Hepatocyte (in vitro differentiated cells): Measurements from ENCODE around the gene RNF183. TPM values are rescaled to one million over a fixed set of nuclear protein-coding genes. Genes with fewer than 3 reads are reported as not detected.

Experiments
- DNase-seq: peaks from one replicate; pipeline ENCODE4 v3.0.0-alpha.2; 2016; ENCODE audit warnings: low spot score
- H2AFZ ChIP-seq: fragments of 200-600 bp; sonication (generic); 2 replicates; pipeline ENCODE4 v1.6.0; 2016; ENCODE audit warnings: antibody characterized with exemption, mild to moderate bottlenecking
- H3K27ac ChIP-seq: fragments of 200-600 bp; sonication (generic); 2 replicates; pipeline ENCODE4 v1.5.1; 2016; ENCODE audit warnings: mild to moderate bottlenecking
- H3K27me3 ChIP-seq: fragments of 200-600 bp; sonication (generic); 2 replicates; pipeline ENCODE4 v1.6.1; 2016
- H3K36me3 ChIP-seq: fragments of 200-600 bp; sonication (generic); replicated peaks from 2 replicates; pipeline ENCODE4 v1.5.1; 2016; ENCODE audit warnings: low read depth; ENCODE audit not compliant: insufficient read depth
- H3K4me1 ChIP-seq: fragments of 200-600 bp; sonication (generic); 2 replicates; pipeline ENCODE4 v1.5.1; 2016; ENCODE audit warnings: mild to moderate bottlenecking, moderate library complexity; ENCODE audit not compliant: insufficient read depth
- H3K4me2 ChIP-seq: fragments of 200-600 bp; sonication (generic); 2 replicates; pipeline ENCODE4 v1.6.0; 2016
- H3K4me3 ChIP-seq: fragments of 200-600 bp; sonication (generic); 2 replicates; pipeline ENCODE4 v1.5.1; 2016; ENCODE audit warnings: mild to moderate bottlenecking
- H3K79me2 ChIP-seq: fragments of 200-600 bp; sonication (generic); 2 replicates; pipeline ENCODE4 v1.6.0; 2017; ENCODE audit warnings: mild to moderate bottlenecking
- H3K9me2 ChIP-seq: fragments of 200-600 bp; sonication (generic); replicated peaks from 2 replicates; pipeline ENCODE4 v1.6.0; 2017; ENCODE audit warnings: mild to moderate bottlenecking; ENCODE audit not compliant: insufficient read depth
- H3K9me3 ChIP-seq: fragments of 200-600 bp; sonication (generic); 2 replicates; pipeline ENCODE4 v1.5.1; 2016; ENCODE audit warnings: low read depth, mild to moderate bottlenecking
- H4K20me1 ChIP-seq: fragments of 200-600 bp; sonication (generic); 2 replicates; pipeline ENCODE4 v1.6.0; 2016; ENCODE audit warnings: mild to moderate bottlenecking; ENCODE audit not compliant: insufficient read depth, poor library complexity, severe bottlenecking
- CTCF ChIP-seq: fragments of 200-600 bp; sonication (generic); IDR thresholded peaks from 2 replicates; pipeline ENCODE4 v1.5.1; 2016; ENCODE audit warnings: antibody characterized with exemption, mild to moderate bottlenecking; ENCODE audit not compliant: poor library complexity
- EZH2 ChIP-seq: fragments of 200-600 bp; sonication (generic); IDR thresholded peaks from 2 replicates; pipeline ENCODE4 v1.6.1; 2016; ENCODE audit warnings: antibody characterized with exemption, mild to moderate bottlenecking, borderline replicate concordance
- EZH2phosphoT487 ChIP-seq: fragments of 200-600 bp; sonication (generic); IDR thresholded peaks from one replicate; pipeline ENCODE4 v1.6.1; 2018; ENCODE audit warnings: antibody characterized with exemption, mild to moderate bottlenecking, low read depth, moderate library complexity; ENCODE audit not compliant: unreplicated experiment, severe bottlenecking
- WGBS: methylation state at CpG from one replicate; pipeline ENCODE4 v1.1.6; 2016; ENCODE audit warnings: low lambda C conversion rate; ENCODE audit errors: missing lambda C conversion rate; 5-methylcytosine and 5-hydroxymethylcytosine counted together
- polyA plus RNA-seq: library from polyadenylated mRNA; unstranded; fragments of >200 nt; fragmentation: Nextera tagmentation; extraction: Ambion mirVana; gene quantifications from 2 replicates; pipeline ENCODE4 v1.2.1, GENCODE V29; 2016
- total RNA-seq: library from RNA; depleted of rRNA; stranded (reverse); fragments of >200 nt; gene quantifications from 2 replicates; pipeline ENCODE4 v1.2.3, GENCODE V29; 2014

RNF183 gene
- total and polyA plus RNA-seq, 2 experiments from 2014 or later = 0.21 to 0.43 TPM

DNA sequence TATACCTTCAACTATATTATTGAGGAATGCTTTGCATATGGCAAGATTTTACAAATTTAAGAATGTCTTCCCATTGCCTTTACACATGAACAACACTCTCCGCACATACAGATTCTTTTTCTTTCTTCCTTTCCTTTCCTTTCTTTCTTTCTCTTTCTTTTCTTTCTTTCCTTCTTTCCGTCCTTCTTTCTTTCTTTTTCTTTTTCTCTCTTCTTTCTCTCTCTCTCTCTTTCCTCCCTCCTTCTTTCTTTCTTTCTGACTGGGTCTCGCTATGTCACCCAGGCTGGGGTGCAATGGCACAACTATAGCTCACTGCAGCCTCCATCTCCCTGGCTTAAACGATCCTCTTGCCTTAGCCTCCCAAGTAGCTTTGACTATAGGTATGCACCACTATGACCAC, 23.1 kb upstream of the RNF183 start:
- H3K27ac ChIP-seq = no peak overlapping the region
- H3K9me3 ChIP-seq = no peaks in the 10 kb centered on the region
- no peak overlapping the region for H3K4me2 ChIP-seq
- no peak overlapping the region for H3K4me3 ChIP-seq
- 94% methylated on average over 4 of the region's 4 CpGs for WGBS
- no peak overlapping the region for H2AFZ ChIP-seq
- H3K36me3 ChIP-seq = no peaks in the 10 kb centered on the region
- DNase-seq = no peak
- H3K9me2 ChIP-seq = no peaks in the 10 kb centered on the region
- TF ChIP-seq EZH2phosphoT487 = no peak
- no peak for TF ChIP-seq CTCF
- TF ChIP-seq EZH2 = no peak
- H3K79me2 ChIP-seq = no peaks in the 10 kb centered on the region
- H3K27me3 ChIP-seq = no peaks in the 10 kb centered on the region
- no peaks in the 10 kb centered on the region for H3K4me1 ChIP-seq
- no peaks in the 10 kb centered on the region for H4K20me1 ChIP-seq

- no peaks in the 10 kb centered on the region for H3K36me3 ChIP-seq
- no peaks in the 10 kb centered on the region for H3K27me3 ChIP-seq
- H3K4me3 ChIP-seq = no peak overlapping the region
- H3K9me2 ChIP-seq = no peaks in the 10 kb centered on the region
- no peak for TF ChIP-seq CTCF
- H3K79me2 ChIP-seq = no peaks in the 10 kb centered on the region
- H4K20me1 ChIP-seq = no peaks in the 10 kb centered on the region
- no peak overlapping the region for H3K4me2 ChIP-seq
- no peak for DNase-seq
- H2AFZ ChIP-seq = no peak overlapping the region
- no peaks in the 10 kb centered on the region for H3K4me1 ChIP-seq
- H3K9me3 ChIP-seq = no peaks in the 10 kb centered on the region
- 89% methylated on average over 6 of the region's 6 CpGs for WGBS
- no peak overlapping the region for H3K27ac ChIP-seq
Observed at GRCh38 chr9:113322671-113323070, 19.5 kb upstream of the RNF183 start.

GRCh38 chr9:113320051-113320450, 16.9 kb upstream of the RNF183 start:
- WGBS = 82% methylated on average over 3 of the region's 3 CpGs
- no peak for DNase-seq
- no peak overlapping the region for H2AFZ ChIP-seq
- no peaks in the 10 kb centered on the region for H4K20me1 ChIP-seq
- TF ChIP-seq EZH2 = no peak
- no peak for TF ChIP-seq EZH2phosphoT487
- no peak for TF ChIP-seq CTCF
- no peaks in the 10 kb centered on the region for H3K36me3 ChIP-seq
- no peaks in the 10 kb centered on the region for H3K79me2 ChIP-seq
- H3K27me3 ChIP-seq = no peaks in the 10 kb centered on the region
- H3K4me1 ChIP-seq = no peaks in the 10 kb centered on the region
- H3K4me2 ChIP-seq = no peak overlapping the region
- no peaks in the 10 kb centered on the region for H3K9me3 ChIP-seq
- H3K4me3 ChIP-seq = no peak overlapping the region
- no peak overlapping the region for H3K27ac ChIP-seq
- H3K9me2 ChIP-seq = no peaks in the 10 kb centered on the region

DNA sequence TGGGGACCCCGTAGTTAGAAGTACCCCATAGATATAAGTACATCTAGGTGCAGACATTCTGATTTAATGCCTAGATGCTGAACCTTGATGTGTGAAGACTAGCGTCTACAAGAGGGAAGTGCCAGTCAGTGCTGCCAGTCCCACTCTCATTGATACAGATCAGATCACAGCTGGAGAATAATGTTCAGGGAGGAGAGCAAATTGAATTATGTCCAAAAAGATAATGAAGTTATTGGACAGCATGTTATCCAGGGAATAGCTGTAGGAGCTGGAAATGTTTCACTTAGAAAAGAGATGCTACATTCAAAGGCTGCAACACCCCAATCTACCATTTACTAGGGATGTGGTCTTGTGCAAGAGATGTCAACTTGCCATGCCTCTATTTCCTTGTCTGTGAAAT, 15.9 kb upstream of the RNF183 start:
- H3K4me2 ChIP-seq = no peak overlapping the region
- TF ChIP-seq EZH2phosphoT487 (no peak), EZH2 (no peak), CTCF (no peak)
- no peaks in the 10 kb centered on the region for H4K20me1 ChIP-seq
- H3K9me2 ChIP-seq = no peaks in the 10 kb centered on the region
- DNase-seq = no peak
- WGBS = 90% methylated on average over 2 of the region's 2 CpGs
- no peaks in the 10 kb centered on the region for H3K36me3 ChIP-seq
- no peaks in the 10 kb centered on the region for H3K9me3 ChIP-seq
- no peak overlapping the region for H3K27ac ChIP-seq
- no peak overlapping the region for H3K4me3 ChIP-seq
- H2AFZ ChIP-seq = no peak overlapping the region
- no peaks in the 10 kb centered on the region for H3K79me2 ChIP-seq
- no peaks in the 10 kb centered on the region for H3K27me3 ChIP-seq
- H3K4me1 ChIP-seq = no peaks in the 10 kb centered on the region
